Naive thymus-derived CD8-positive, alpha-beta T cell (primary cell): ENCODE measurements around the gene LRRC41. TPM values are rescaled to one million over a fixed set of nuclear protein-coding genes. Genes with fewer than 3 reads are reported as not detected.

Experiments
- ATAC-seq, 2 donors: fragments of 150-1000 bp; cut with Tn5 transposase in 1 of 2; sonication (Bioruptor Pico), chemical (Tn5 transposase) in 1 of 2; 1 replicate in 1 of 2; 2 replicates in 1 of 2; pipeline ENCODE4 v1.10.0; 2021; ENCODE audit warnings: mild to moderate bottlenecking in 2 of 2, moderate library complexity in 2 of 2
- POLR2A ChIA-PET: fragments of 350-600 bp; sonication (Branson Sonifier 250); formaldehyde crosslinking; loops from one replicate; lab custom pipeline; 2021; ENCODE audit warnings: antibody characterized with exemption; lab: Charles Lee
- DNase-seq, 10 donors: peaks; one replicate each; pipeline versions ENCODE4 v3.0.0 to v3.0.0-alpha.2; 2020 to 2022
- H3K27ac Mint-ChIP-seq, 10 donors: one replicate each; pipeline ENCODE4 v1.8.0; 2020 to 2022; ENCODE audit warnings: mild to moderate bottlenecking in 10 of 10, mixed read lengths in 10 of 10, moderate library complexity in 4 of 10, inconsistent platforms in 1 of 10
- H3K27me3 Mint-ChIP-seq, 5 donors: one replicate each; pipeline ENCODE4 v1.8.0; 2021 to 2022; ENCODE audit warnings: mixed read lengths in 5 of 5
- H3K36me3 Mint-ChIP-seq, 3 donors: one replicate each; pipeline ENCODE4 v1.8.0; 2020 to 2022; ENCODE audit warnings: mixed read lengths in 3 of 3, mild to moderate bottlenecking in 2 of 3, inconsistent platforms in 1 of 3
- H3K4me1 Mint-ChIP-seq, 4 donors: one replicate each; pipeline ENCODE4 v1.8.0; 2021 to 2022; ENCODE audit warnings: mixed read lengths in 4 of 4
- H3K4me3 Mint-ChIP-seq, 10 donors: one replicate each; pipeline ENCODE4 v1.8.0; 2020 to 2022; ENCODE audit warnings: mild to moderate bottlenecking in 10 of 10, mixed read lengths in 10 of 10, moderate library complexity in 6 of 10, inconsistent platforms in 1 of 10
- H3K9me3 Mint-ChIP-seq, 9 donors: one replicate each; pipeline ENCODE4 v1.8.0; 2020 to 2022; ENCODE audit warnings: mixed read lengths in 9 of 9, mild to moderate bottlenecking in 3 of 9, inconsistent platforms in 1 of 9, moderate library complexity in 1 of 9
- polyA plus RNA-seq, 3 donors: library from polyadenylated mRNA; unstranded; fragments of 300-500 nt; fragmentation: Illumina TruSeq; gene quantifications; one replicate each; pipeline ENCODE4 v1.2.3, GENCODE V29; 2021
- total RNA-seq, 8 experiments: library from RNA in 2 of 8; stranded (reverse) in 2 of 8; gene quantifications; one replicate each; pipeline ENCODE4 v1.2.3 and lab custom pipeline; 2021 to 2026

The LRRC41 gene
- total and polyA plus RNA-seq, 5 experiments from 2014 or later = 38.6 to 46.5 (median 43.7) TPM

DNA sequence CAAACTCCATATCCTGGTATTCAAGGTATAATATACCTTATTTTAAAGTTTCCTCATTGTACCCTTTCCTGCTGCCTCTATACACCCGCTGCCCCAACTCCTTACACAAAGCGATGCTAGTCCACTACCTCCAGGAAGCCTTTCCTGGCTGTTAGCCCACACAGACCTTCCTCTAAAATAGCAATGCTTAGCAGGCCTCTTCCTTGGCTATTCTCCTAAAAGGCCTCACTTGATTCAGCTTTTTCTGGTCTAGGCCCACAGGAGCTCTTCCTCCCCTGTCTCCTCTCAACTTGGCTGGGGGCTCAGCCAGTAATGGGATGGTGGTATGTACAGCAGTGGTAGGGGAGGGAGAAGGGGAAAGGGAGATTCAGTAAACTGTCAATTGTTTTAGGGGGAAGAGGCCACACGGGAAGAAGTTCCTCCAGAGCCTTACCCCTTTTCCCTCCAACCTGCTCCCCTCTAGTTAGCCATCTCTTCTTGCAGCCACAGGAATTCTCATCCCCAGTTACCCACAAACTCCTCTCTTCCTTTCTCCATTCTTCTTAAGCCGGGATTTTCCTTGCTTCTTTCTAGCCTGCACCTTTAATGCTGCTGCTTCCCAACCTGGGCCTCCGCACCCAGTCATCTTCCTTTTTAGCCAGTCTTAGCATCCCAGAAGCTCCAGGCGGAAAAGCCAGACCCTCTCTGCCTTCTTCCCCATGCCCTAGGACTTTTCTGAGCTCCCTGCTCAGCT lies 2.6 kb downstream of the LRRC41 start:
- H3K36me3 Mint-ChIP-seq = peaks cover 0 to 27% (median 11%) of the 10 kb centered on the region in 3 donors
- H3K9me3 Mint-ChIP-seq = no peaks in the 10 kb centered on the region
- H3K4me3 Mint-ChIP-seq = peak overlapping the region; percentile 91 to 100 (median 97)
- peak overlapping the region; percentile 0 to 99 (median 97) for H3K27ac Mint-ChIP-seq
- DNase-seq (no peak), ATAC-seq (no peak)
- H3K4me1 Mint-ChIP-seq = peaks cover 25 to 46% (median 39%) of the 10 kb centered on the region in 4 donors
- POLR2A ChIA-PET = no interaction called here
- H3K27me3 Mint-ChIP-seq = no peaks in the 10 kb centered on the region

DNA sequence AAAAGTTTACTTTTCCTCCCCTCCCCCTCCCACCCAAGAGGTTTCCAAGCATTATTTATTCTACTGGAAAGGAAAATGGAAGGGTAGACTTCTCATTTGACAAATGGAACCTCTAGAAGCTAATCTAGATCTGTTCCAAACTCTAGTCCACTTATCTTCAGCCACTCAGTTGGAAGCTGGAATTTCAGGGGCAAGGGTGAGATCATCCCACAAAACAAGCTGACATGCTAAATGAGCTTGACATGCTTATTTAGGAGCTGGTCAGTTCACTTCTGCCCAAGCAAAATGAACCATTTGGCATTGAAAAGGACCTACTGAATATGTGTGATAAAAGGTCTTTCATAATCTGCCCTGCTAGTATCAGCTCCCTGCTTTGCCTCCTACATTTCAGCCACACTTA lies 5.0 kb downstream of the LRRC41 start:
- peaks cover 0 to 44% (median 17%) of the 10 kb centered on the region in 3 donors for H3K36me3 Mint-ChIP-seq
- no peaks in the 10 kb centered on the region for H3K27me3 Mint-ChIP-seq
- H3K4me1 Mint-ChIP-seq = peaks cover 22 to 33% (median 24%) of the 10 kb centered on the region in 4 donors
- ATAC-seq = no peak
- H3K27ac Mint-ChIP-seq = peak overlapping the region in 1 of 10 donors; percentile 3
- no peak overlapping the region for H3K4me3 Mint-ChIP-seq
- DNase-seq = no peak
- no peaks in the 10 kb centered on the region for H3K9me3 Mint-ChIP-seq
- POLR2A ChIA-PET = no interaction called here

DNA sequence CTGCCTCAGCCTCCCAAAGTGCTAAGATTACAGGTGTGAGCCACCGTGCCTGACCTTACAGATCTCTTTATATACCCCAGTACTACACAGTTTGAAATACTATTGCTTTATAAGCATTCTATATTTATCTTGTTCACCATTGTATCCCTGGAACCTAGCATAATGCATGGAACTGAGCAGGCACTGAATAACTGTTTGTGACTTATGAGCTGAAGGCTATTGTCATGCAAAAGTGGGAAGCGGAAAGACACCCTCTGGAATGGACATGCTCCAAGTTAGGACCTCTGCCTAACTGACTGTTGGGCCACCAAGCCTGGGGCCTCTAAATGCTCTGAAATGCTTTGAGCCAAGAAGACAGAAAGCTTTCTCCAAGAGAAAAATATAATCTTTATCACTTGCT lies 8.1 kb downstream of the LRRC41 start:
- H3K27me3 Mint-ChIP-seq = no peaks in the 10 kb centered on the region
- H3K9me3 Mint-ChIP-seq = no peaks in the 10 kb centered on the region
- H3K4me3 Mint-ChIP-seq = no peak overlapping the region
- peaks cover 3 to 9% (median 6%) of the 10 kb centered on the region in 4 donors for H3K4me1 Mint-ChIP-seq
- POLR2A ChIA-PET = no interaction called here
- no peak overlapping the region for H3K27ac Mint-ChIP-seq
- ATAC-seq (no peak), DNase-seq (no peak)
- H3K36me3 Mint-ChIP-seq = peaks cover 0 to 52% (median 15%) of the 10 kb centered on the region in 3 donors

DNA sequence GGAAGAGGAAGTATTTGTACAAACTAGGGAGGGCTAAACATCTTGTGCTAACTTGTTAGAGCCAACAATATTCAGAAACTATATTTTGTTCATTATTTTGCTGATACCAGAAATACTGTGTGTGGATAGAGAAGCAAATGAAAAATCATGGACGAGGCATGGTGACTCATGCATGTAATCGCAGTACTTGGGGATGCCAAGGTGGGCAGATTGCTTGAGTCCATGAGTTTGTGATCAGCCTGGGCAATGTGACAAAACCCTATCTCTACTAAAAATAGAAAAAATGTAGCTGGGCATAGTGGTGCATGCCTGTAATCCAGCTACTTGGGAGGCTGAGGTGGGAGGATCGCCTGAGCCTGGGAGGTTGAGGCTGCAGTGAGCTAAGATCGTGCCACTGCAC lies 13.4 kb downstream of the LRRC41 start:
- Mint-ChIP-seq H3K27me3 (no peaks in the 10 kb centered on the region), H3K27ac (peak overlapping the region in 2 of 10 donors; percentile 67 to 90), H3K9me3 (no peaks in the 10 kb centered on the region), H3K4me1 (peaks cover 8 to 21% (median 15%) of the 10 kb centered on the region in 4 donors), H3K36me3 (peaks cover 0 to 35% (median 0%) of the 10 kb centered on the region in 3 donors), H3K4me3 (no peak overlapping the region)
- POLR2A ChIA-PET = no interaction called here
- DNase-seq (no peak), ATAC-seq (no peak)

DNA sequence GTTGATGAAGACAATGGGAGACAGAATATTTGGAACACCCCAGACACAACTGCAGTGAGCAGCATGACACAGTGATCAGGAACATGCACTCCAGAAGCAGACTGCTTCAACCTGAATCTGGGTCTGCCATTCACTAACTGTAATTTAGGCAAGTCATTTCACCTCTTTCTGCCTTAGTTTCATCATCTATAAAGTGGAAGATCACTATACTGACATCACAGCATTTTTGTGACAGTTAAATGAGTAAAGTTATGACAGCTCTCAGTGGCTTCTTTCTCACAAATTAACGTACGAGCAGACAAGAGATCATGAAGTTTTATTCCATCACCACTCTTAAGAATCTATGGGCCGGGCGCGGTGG lies 14.3 kb downstream of the LRRC41 start:
- H3K27me3 Mint-ChIP-seq = no peaks in the 10 kb centered on the region
- ATAC-seq (no peak), DNase-seq (no peak)
- POLR2A ChIA-PET = no interaction called here
- H3K9me3 Mint-ChIP-seq = no peaks in the 10 kb centered on the region
- peaks cover 0 to 38% (median 2%) of the 10 kb centered on the region in 3 donors for H3K36me3 Mint-ChIP-seq
- H3K4me3 Mint-ChIP-seq = no peak overlapping the region
- H3K27ac Mint-ChIP-seq = no peak overlapping the region
- H3K4me1 Mint-ChIP-seq = peaks cover 8 to 23% (median 17%) of the 10 kb centered on the region in 4 donors

DNA sequence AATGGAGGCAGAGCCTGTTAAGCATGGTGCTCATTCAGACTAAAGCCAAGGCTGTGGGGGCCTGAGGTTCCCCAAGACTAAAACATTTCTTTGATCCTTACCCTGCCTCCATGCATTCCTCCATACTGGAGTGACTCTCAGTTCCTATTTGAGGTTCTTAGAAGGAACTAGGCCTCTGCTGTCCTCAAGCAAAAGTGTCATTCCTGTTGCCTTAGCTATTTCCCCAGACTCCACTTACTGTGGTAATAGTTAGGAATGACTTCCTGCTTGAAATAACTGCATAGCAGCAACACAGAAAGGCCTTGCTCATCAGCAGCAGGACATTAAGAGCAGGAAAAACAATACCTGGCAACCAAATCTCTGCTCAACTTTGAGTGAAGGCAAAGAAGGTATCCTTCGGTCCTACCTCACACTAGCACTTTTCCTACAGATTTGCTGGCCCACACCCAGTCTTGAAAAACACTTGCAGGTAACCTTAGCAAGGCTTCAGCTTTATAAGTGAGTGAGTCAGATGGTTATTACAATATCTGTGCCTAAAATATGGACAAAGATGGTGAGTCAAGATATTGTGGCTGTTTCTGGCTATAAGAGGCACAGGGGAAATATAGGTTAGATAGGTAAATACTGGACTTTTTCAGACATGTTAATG lies 14.8 kb downstream of the LRRC41 start:
- POLR2A ChIA-PET = no interaction called here
- Mint-ChIP-seq H3K27ac (peak overlapping the region in 2 of 10 donors; percentile 34 to 80), H3K4me3 (no peak overlapping the region), H3K9me3 (no peaks in the 10 kb centered on the region), H3K36me3 (peaks cover 0 to 37% (median 2%) of the 10 kb centered on the region in 3 donors), H3K4me1 (peaks cover 8 to 23% (median 17%) of the 10 kb centered on the region in 4 donors), H3K27me3 (no peaks in the 10 kb centered on the region)
- ATAC-seq = no peak
- no peak for DNase-seq

DNA sequence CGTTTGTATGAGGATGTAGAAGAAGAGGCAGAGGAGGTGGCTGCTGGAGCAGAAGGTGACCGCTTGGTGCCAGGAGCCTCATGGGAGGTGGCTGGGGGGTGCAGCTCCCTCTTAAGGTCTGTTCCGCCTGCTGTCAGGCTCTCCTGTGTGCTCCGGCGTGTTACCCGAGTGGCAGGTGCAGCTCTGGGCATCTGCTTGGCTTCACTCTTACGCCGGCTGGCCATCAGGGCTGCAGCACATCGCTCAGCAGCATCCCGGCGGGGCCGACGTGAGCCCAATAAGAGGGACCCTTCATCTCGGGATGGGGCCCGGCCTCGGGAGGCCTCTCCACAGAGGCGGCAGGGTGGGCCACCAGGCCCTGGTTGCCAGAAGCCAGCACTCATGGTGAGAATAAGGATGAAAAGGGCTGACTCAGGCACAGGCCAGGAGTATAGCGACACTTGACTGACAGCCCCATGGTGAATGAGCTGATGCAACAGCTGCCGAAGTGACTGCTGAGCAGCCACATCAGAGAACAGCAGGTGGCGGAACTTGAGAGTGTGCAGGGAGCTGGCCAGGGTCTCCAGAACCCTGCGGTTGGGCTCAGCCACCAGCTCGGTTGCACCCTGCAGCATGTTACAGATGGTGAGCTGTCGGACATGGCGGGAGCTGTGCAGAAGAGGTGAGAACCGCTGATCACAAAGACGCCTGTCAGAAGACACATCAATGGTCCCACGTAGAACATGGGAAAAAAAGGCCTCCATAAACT lies 17.5 kb downstream of the LRRC41 start:
- H3K4me1 Mint-ChIP-seq = peaks cover 8 to 23% (median 18%) of the 10 kb centered on the region in 4 donors
- DNase-seq = peak in 5 of 10 donors; percentile 6 to 25 (median 19)
- peak overlapping the region in 8 of 10 donors; percentile 5 to 86 (median 49) for H3K27ac Mint-ChIP-seq

DNA sequence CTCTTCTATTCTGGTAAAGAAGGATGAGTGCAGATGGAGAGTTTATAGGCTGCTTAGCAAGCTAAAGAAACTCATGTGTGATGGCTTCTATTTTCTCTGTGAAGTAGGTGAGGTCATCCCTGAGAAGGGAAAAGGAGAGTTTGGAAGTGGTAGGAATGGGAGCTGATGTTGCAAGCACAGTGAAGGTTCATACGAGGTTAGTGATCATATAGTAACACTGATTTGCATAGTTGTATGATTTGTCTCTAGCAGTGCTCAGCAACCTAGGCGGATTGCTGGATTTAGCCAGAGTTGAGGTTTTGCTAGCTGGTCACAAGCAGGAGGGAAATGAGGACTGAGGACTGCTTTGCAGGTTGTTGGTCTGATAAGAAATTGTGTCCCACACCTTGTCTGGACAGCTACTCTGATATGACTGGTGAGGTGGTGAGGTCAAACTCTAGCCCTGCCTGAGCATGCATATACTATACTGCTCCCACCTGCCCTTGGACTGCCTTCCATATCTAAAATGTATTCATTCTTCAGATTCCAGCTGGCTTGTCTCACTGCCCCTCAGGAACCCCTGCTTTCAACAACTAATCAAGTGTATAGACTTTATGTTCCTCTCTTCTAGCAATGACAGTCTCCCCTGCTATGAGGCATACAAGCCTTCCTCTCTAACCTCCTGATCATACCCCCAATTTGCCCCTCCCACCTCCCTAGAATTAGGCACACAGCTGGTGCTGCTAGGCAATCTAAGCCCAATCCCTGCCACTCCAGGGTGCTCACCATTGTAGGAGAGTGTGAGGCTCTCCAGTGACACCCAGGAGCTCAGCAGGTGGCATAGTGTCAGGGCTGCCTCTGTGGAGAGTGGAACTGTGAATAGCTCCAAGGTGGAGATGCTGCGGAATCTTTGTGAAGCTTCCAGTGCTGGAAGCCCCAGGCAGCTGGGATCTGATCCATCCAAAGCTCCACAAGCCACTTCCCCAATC lies 18.5 kb downstream of the LRRC41 start:
- Mint-ChIP-seq H3K9me3 (no peaks in the 10 kb centered on the region), H3K36me3 (peaks cover 0 to 53% (median 2%) of the 10 kb centered on the region in 3 donors), H3K4me3 (no peak overlapping the region), H3K27ac (peak overlapping the region in 5 of 10 donors; percentile 20 to 86 (median 41)), H3K27me3 (no peaks in the 10 kb centered on the region), H3K4me1 (peaks cover 8 to 23% (median 18%) of the 10 kb centered on the region in 4 donors)
- ATAC-seq (no peak), DNase-seq (no peak)
- POLR2A ChIA-PET = interaction anchor here (1.2 to 1.5 kb wide), 2 partner anchors 11 to 18 kb away, joined by 4 to 5 read pairs; partner anchors contain the start of genes LRRC41 and UQCRH

More for the DNA sequence above, 17.5 kb downstream of the LRRC41 start:
- H3K9me3 Mint-ChIP-seq = no peaks in the 10 kb centered on the region
- ATAC-seq = peak; percentile 84 to 85
- POLR2A ChIA-PET = interaction anchor here (1.8 kb wide), 1 partner anchor 17 kb away, joined by 8 read pairs; the partner anchor contains the start of genes LRRC41 and UQCRH
- peaks cover 0 to 46% (median 2%) of the 10 kb centered on the region in 3 donors for H3K36me3 Mint-ChIP-seq
- H3K4me3 Mint-ChIP-seq = peak overlapping the region in 1 of 10 donors; percentile 11
- H3K27me3 Mint-ChIP-seq = no peaks in the 10 kb centered on the region

DNA sequence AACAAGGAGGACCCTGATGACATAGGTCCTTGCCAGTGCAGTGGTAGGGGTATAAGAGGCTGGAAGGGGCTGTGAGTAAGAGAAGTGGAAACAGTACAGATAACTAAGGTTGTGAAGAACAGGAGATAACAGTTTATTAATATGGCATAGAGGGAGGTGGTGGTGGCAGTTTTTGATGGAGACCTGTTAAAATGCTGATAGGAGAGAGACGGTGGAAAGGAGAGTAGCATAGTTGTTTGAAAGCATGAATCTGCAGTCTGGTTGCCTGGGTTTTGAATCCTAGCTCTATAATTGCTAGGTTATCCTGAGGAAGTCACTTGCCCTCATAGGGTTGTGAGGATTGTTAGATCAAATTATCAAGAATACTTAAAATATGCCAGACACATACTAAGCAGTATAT lies 19.4 kb downstream of the LRRC41 start:
- POLR2A ChIA-PET = interaction anchor here (1.2 to 1.5 kb wide), 2 partner anchors 10 to 19 kb away, joined by 4 to 5 read pairs; partner anchors contain the start of genes LRRC41 and UQCRH

DNA sequence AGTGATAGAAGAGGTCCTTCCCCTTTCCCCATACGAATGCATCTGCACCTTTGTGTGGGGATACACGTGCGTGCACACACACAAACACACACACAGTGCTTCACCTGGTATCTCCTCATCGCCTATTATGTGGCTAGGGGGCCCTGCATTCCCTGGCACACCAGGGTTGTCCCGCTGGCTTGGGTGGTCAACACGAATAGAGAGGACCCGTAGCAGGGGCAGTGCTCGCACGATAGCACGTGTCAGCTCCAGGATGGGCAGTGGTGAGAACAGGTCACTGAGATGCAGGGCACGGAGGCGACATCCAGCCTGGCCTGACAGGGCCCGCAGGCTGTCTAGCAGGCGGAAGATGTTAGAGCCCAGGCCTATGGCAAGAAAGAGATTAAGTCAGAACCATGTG lies 22.4 kb downstream of the LRRC41 start:
- peaks cover 0 to 57% (median 2%) of the 10 kb centered on the region in 3 donors for H3K36me3 Mint-ChIP-seq
- peak overlapping the region in 1 of 10 donors; percentile 54 for H3K27ac Mint-ChIP-seq
- no peaks in the 10 kb centered on the region for H3K9me3 Mint-ChIP-seq
- H3K4me3 Mint-ChIP-seq = no peak overlapping the region
- peaks cover 2 to 13% (median 9%) of the 10 kb centered on the region in 4 donors for H3K4me1 Mint-ChIP-seq
- DNase-seq = no peak
- no peaks in the 10 kb centered on the region for H3K27me3 Mint-ChIP-seq
- ATAC-seq = no peak
- POLR2A ChIA-PET = no interaction called here

More for the DNA sequence above, 19.4 kb downstream of the LRRC41 start:
- no peak for DNase-seq
- peaks cover 0 to 49% (median 2%) of the 10 kb centered on the region in 3 donors for H3K36me3 Mint-ChIP-seq
- no peaks in the 10 kb centered on the region for H3K9me3 Mint-ChIP-seq
- H3K4me1 Mint-ChIP-seq = peaks cover 8 to 23% (median 18%) of the 10 kb centered on the region in 4 donors
- ATAC-seq = no peak
- H3K27ac Mint-ChIP-seq = peak overlapping the region in 5 of 10 donors; percentile 11 to 75 (median 58)
- H3K27me3 Mint-ChIP-seq = no peaks in the 10 kb centered on the region
- no peak overlapping the region for H3K4me3 Mint-ChIP-seq

DNA sequence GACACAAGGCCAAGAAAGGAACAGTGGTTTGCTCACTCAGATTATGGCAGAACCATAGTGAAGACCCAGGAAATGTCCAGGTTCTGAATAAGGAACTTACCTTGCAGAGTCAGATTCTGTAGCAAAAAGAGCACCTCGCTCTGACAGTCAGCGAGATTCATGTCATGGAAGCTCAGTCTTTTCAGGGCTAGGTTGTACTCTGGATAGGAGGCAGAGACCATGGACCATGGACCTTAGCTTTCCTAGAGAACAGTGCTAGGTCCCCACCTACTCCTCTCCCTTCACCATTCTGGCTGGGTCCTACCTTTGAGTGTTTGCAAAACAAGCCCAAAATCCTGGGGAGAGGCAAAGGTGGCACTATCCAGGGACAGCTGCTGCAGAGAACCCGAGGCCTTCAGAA lies 23.3 kb downstream of the LRRC41 start:
- DNase-seq = no peak
- H3K27me3 Mint-ChIP-seq = no peaks in the 10 kb centered on the region
- H3K36me3 Mint-ChIP-seq = peaks cover 0 to 53% (median 2%) of the 10 kb centered on the region in 3 donors
- POLR2A ChIA-PET = no interaction called here
- H3K9me3 Mint-ChIP-seq = no peaks in the 10 kb centered on the region
- H3K4me1 Mint-ChIP-seq = peaks cover under 1 to 7% (median 3%) of the 10 kb centered on the region in 4 donors
- ATAC-seq = no peak
- no peak overlapping the region for H3K4me3 Mint-ChIP-seq
- peak overlapping the region in 2 of 10 donors; percentile 29 to 74 for H3K27ac Mint-ChIP-seq
